Transverse colon (tissue), 4 donors: ENCODE results near the gene LCE2C. TPM values are rescaled to one million over a fixed set of nuclear protein-coding genes. Genes with fewer than 3 reads are reported as not detected.

Source experiments
- DNase-seq: peaks from one replicate; pipeline ENCODE4 v3.0.0-alpha.2; 2019
- H3K27ac ChIP-seq, 4 donors: fragments of 200-600 bp; sonication (generic); 2 replicates each; pipeline ENCODE4 v1.5.1; 2016 to 2018; ENCODE audit warnings: inconsistent platforms in 4 of 4
- H3K27me3 ChIP-seq: fragments of 200-600 bp; sonication (generic); 2 replicates; pipeline ENCODE4 v1.5.1; 2017; ENCODE audit warnings: inconsistent platforms
- H3K36me3 ChIP-seq, 4 donors: fragments of 200-600 bp; sonication (generic); 2 replicates each; pipeline ENCODE4 v1.5.1; 2017 to 2019; ENCODE audit warnings: inconsistent platforms in 4 of 4
- H3K4me1 ChIP-seq, 4 donors: fragments of 200-600 bp; sonication (generic); 2 replicates each; pipeline ENCODE4 v1.5.1; 2017 to 2020; ENCODE audit warnings: inconsistent platforms in 4 of 4
- H3K4me3 ChIP-seq, 4 donors: fragments of 200-600 bp; sonication (generic); 1 replicate in 1 of 4; 2 replicates in 3 of 4; pipeline versions ENCODE4 v1.5.1 to v1.6.1; 2017 to 2019; ENCODE audit warnings: inconsistent platforms in 4 of 4
- H3K9me3 ChIP-seq, 2 donors: fragments of 200-600 bp; sonication (generic); 2 replicates each; pipeline ENCODE4 v1.5.1; 2017 to 2019; ENCODE audit warnings: inconsistent platforms in 2 of 2
- CTCF ChIP-seq, 5 experiments: fragments of 200-600 bp in 3 of 5; fragments of 450-650 bp in 2 of 5; sonication (generic) in 3 of 5; IDR thresholded peaks; 1 replicate in 2 of 5; 2 replicates in 3 of 5; pipeline ENCODE4 v1.5.1; 2016 to 2017; ENCODE audit warnings: antibody characterized with exemption in 5 of 5, inconsistent platforms in 3 of 5, mild to moderate bottlenecking in 2 of 5, moderate library complexity in 1 of 5
- in situ Hi-C, 4 donors: fragments of 200-750 bp; cut with MboI; loops; one replicate each; pipeline versions ENCODE4 v1.15.0 to v1.15.1; 2017; ENCODE audit warnings: low sequenced_read_pairs in 3 of 4, low pct_ligation_motif_present in 1 of 4, low pct_unique_long_range_greater_than_20kb in 1 of 4
- intact Hi-C: fragments of 100-400 bp; cut with DNase I; formaldehyde crosslinking; loops from one replicate; pipeline ENCODE4 v1.15.1; 2023; ENCODE audit warnings: low total_unique reads
- total RNA-seq, 4 donors: library from RNA; depleted of rRNA; stranded (reverse); fragments of >200 nt; gene quantifications; one replicate each; pipeline ENCODE4 v1.1.0, GENCODE V29; 2016

LCE2C gene
- total RNA-seq, 4 donors from 2014 or later: not detected

GRCh38 chr1:152725261-152725660, 50.2 kb downstream of the LCE2C start:
- intact Hi-C loops: no loop called here
- Histone ChIP-seq H3K36me3 (no peaks in the 10 kb centered on the region), H3K4me1 (no peaks in the 10 kb centered on the region), H3K4me3 (no peak overlapping the region), H3K27me3 (no peaks in the 10 kb centered on the region), H3K9me3 (no peaks in the 10 kb centered on the region), H3K27ac (no peak overlapping the region)
- DNase-seq: no peak
- in situ Hi-C loops: no loop called here
- TF ChIP-seq CTCF (IDR thresholded peaks at IDR 0.05): no peak

Other genes with a start within 250 kb of the LCE2C start
- not detected for gene LCE5A, start 164.5 kb upstream of the LCE2C start, total RNA-seq
- gene CRCT1, start 160.8 kb upstream of the LCE2C start, total RNA-seq: not detected
- not detected for gene LCE3E, start 108.5 kb upstream of the LCE2C start, total RNA-seq
- not detected for gene LCE3D, start 94.8 kb upstream of the LCE2C start, total RNA-seq
- not detected for gene LCE3C, start 75.0 kb upstream of the LCE2C start, total RNA-seq
- gene LCE3B, start 61.5 kb upstream of the LCE2C start, total RNA-seq: not detected
- not detected for gene LCE3A, start 52.2 kb upstream of the LCE2C start, total RNA-seq
- gene LCE2D, start 11.9 kb upstream of the LCE2C start, total RNA-seq: not detected
- gene LCE2B, start 10.8 kb downstream of the LCE2C start, total RNA-seq: not detected
- not detected for gene LCE2A, start 23.1 kb downstream of the LCE2C start, total RNA-seq
- not detected for gene LCE4A, start 32.9 kb downstream of the LCE2C start, total RNA-seq
- gene KPRP, start 82.7 kb downstream of the LCE2C start, total RNA-seq: not detected
- gene LCE1F, start 99.9 kb downstream of the LCE2C start, total RNA-seq: not detected
- not detected for gene LCE1E, start 111.0 kb downstream of the LCE2C start, total RNA-seq
- not detected for gene LCE1D, start 121.4 kb downstream of the LCE2C start, total RNA-seq
- gene LCE1C, start 131.4 kb downstream of the LCE2C start, total RNA-seq: not detected
- gene LCE1B, start 136.7 kb downstream of the LCE2C start, total RNA-seq: not detected
- not detected for gene LCE1A, start 152.2 kb downstream of the LCE2C start, total RNA-seq
- not detected for gene LCE6A, start 167.6 kb downstream of the LCE2C start, total RNA-seq
- not detected for gene LCE7A, start 184.7 kb downstream of the LCE2C start, total RNA-seq
- gene SMCP, start 203.0 kb downstream of the LCE2C start, total RNA-seq: not detected
- not detected for gene IVL, start 233.3 kb downstream of the LCE2C start, total RNA-seq